WTC11 (cell line): ENCODE results near the gene FHIT. TPM values are rescaled to one million over a fixed set of nuclear protein-coding genes. Genes with fewer than 3 reads are reported as not detected.

Source experiments
- ATAC-seq: fragments of 200-7000 bp; cut with Tn5 transposase; 2 replicates; pipeline ENCODE4 v1.10.0; 2021; ENCODE audit warnings: mild to moderate bottlenecking, moderate library complexity
- CTCF ChIA-PET: fragments of 300-600 bp; sonication (Branson Sonifier 250); formaldehyde crosslinking; loops from one replicate; lab custom pipeline; 2021; ENCODE audit warnings: antibody characterized with exemption; lab: Charles Lee
- POLR2A ChIA-PET: fragments of 350-600 bp; sonication (Branson Sonifier 250); formaldehyde crosslinking; loops from one replicate; lab custom pipeline; 2021; ENCODE audit warnings: antibody characterized with exemption; lab: Charles Lee
- DNase-seq: peaks from one replicate; pipeline ENCODE4 v3.0.0; 2021; ENCODE audit warnings: low spot score
- H3K27ac Mint-ChIP-seq: 2 replicates; pipeline ENCODE4 v1.8.0; 2021; ENCODE audit warnings: mixed read lengths
- H3K27me3 Mint-ChIP-seq: 2 replicates; pipeline ENCODE4 v1.8.0; 2021; ENCODE audit warnings: low read depth, mild to moderate bottlenecking, moderate library complexity, mixed read lengths
- H3K36me3 Mint-ChIP-seq: 2 replicates; pipeline ENCODE4 v1.8.0; 2021; ENCODE audit warnings: mixed read lengths
- H3K4me1 Mint-ChIP-seq: 2 replicates; pipeline ENCODE4 v1.8.0; 2022; ENCODE audit warnings: mixed read lengths
- H3K4me3 Mint-ChIP-seq: 2 replicates; pipeline ENCODE4 v1.8.0; 2021; ENCODE audit warnings: mild to moderate bottlenecking, moderate library complexity, mixed read lengths
- H3K9me3 Mint-ChIP-seq: 2 replicates; pipeline ENCODE4 v1.8.0; 2021; ENCODE audit warnings: mixed read lengths
- ATF1 ChIP-seq: sonication (generic); formaldehyde crosslinking; IDR thresholded peaks from 2 replicates; pipeline ENCODE4 v1.8.1; 2023; ENCODE audit warnings: mild to moderate bottlenecking, moderate library complexity, missing genetic modification reagents
- CBFB ChIP-seq: sonication (generic); formaldehyde crosslinking; IDR thresholded peaks from 2 replicates; pipeline ENCODE4 v1.8.1; 2022; ENCODE audit warnings: mild to moderate bottlenecking, low read depth, missing genetic modification reagents
- CREM ChIP-seq: sonication (generic); formaldehyde crosslinking; IDR thresholded peaks from 2 replicates; pipeline ENCODE4 v1.8.1; 2022; ENCODE audit warnings: mild to moderate bottlenecking, missing genetic modification reagents, moderate library complexity
- ELF4 ChIP-seq: sonication (generic); formaldehyde crosslinking; IDR thresholded peaks from 2 replicates; pipeline ENCODE4 v1.8.1; 2022; ENCODE audit warnings: low read depth, mild to moderate bottlenecking, moderate library complexity, missing genetic modification reagents
- EMX1 ChIP-seq: fragments of 250-450 bp; sonication (Bioruptor Pico); IDR thresholded peaks from 2 replicates; pipeline ENCODE4 v1.8.0; 2021; ENCODE audit warnings: mild to moderate bottlenecking
- ERG ChIP-seq: fragments of 250-450 bp; sonication (Bioruptor Pico); IDR thresholded peaks from 2 replicates; pipeline ENCODE4 v1.8.0; 2021; ENCODE audit warnings: mild to moderate bottlenecking
- ESRRA ChIP-seq: sonication (generic); formaldehyde crosslinking; IDR thresholded peaks from 2 replicates; pipeline ENCODE4 v1.8.1; 2022; ENCODE audit warnings: mild to moderate bottlenecking, missing genetic modification reagents, borderline replicate concordance
- FOXP1 ChIP-seq: sonication (generic); formaldehyde crosslinking; IDR thresholded peaks from 2 replicates; pipeline ENCODE4 v1.8.0; 2022; ENCODE audit warnings: missing genetic modification reagents, mild to moderate bottlenecking, moderate library complexity, borderline replicate concordance
- GRHL2 ChIP-seq: fragments of 250-450 bp; sonication (Bioruptor Pico); IDR thresholded peaks from 2 replicates; pipeline ENCODE4 v1.8.0; 2022; ENCODE audit warnings: mild to moderate bottlenecking, moderate library complexity; ENCODE audit not compliant: insufficient replicate concordance, severe bottlenecking
- MAX ChIP-seq: sonication (generic); formaldehyde crosslinking; IDR thresholded peaks from 2 replicates; pipeline ENCODE4 v1.8.0; 2022; ENCODE audit warnings: mild to moderate bottlenecking, missing genetic modification reagents
- MXD4 ChIP-seq: fragments of 250-450 bp; sonication (Bioruptor Pico); IDR thresholded peaks from 2 replicates; pipeline ENCODE4 v1.8.0; 2021; ENCODE audit warnings: mild to moderate bottlenecking, moderate library complexity, borderline replicate concordance
- NFATC4 ChIP-seq: fragments of 250-450 bp; sonication (Bioruptor Pico); IDR thresholded peaks from 2 replicates; pipeline ENCODE4 v1.9.0; 2021; ENCODE audit warnings: mild to moderate bottlenecking
- NR3C1 ChIP-seq: sonication (generic); formaldehyde crosslinking; conservative IDR thresholded peaks from 2 replicates; pipeline ENCODE4 v1.8.1; 2023; ENCODE audit warnings: low read depth, mild to moderate bottlenecking, missing genetic modification reagents
- OVOL2 ChIP-seq: fragments of 250-450 bp; sonication (Bioruptor Pico); IDR thresholded peaks from 2 replicates; pipeline ENCODE4 v1.9.0; 2021; ENCODE audit warnings: mild to moderate bottlenecking, borderline replicate concordance
- RELA ChIP-seq: sonication (generic); formaldehyde crosslinking; IDR thresholded peaks from 2 replicates; pipeline ENCODE4 v1.8.1; 2022; ENCODE audit warnings: missing genetic modification reagents, mild to moderate bottlenecking, borderline replicate concordance
- SOX15 ChIP-seq: fragments of 250-450 bp; sonication (Bioruptor Pico); IDR thresholded peaks from 2 replicates; pipeline ENCODE4 v1.9.0; 2021; ENCODE audit warnings: mild to moderate bottlenecking
- TCF7 ChIP-seq: sonication (generic); formaldehyde crosslinking; IDR thresholded peaks from 2 replicates; pipeline ENCODE4 v1.8.0; 2022; ENCODE audit warnings: mild to moderate bottlenecking, low read depth, missing genetic modification reagents, moderate library complexity
- TEAD1 ChIP-seq: sonication (generic); formaldehyde crosslinking; IDR thresholded peaks from 2 replicates; pipeline ENCODE4 v1.8.0; 2022; ENCODE audit warnings: mild to moderate bottlenecking, missing genetic modification reagents
- ZNF138 ChIP-seq: sonication (generic); formaldehyde crosslinking; conservative IDR thresholded peaks from 2 replicates; pipeline ENCODE4 v1.8.1; 2022; ENCODE audit warnings: mild to moderate bottlenecking, moderate library complexity, missing genetic modification reagents
- ZNF263 ChIP-seq: sonication (generic); formaldehyde crosslinking; IDR thresholded peaks from 2 replicates; pipeline ENCODE4 v1.8.1; 2022; ENCODE audit warnings: low read depth, mild to moderate bottlenecking, moderate library complexity, missing genetic modification reagents
- ZNF396 ChIP-seq: fragments of 250-450 bp; sonication (Bioruptor Pico); IDR thresholded peaks from 2 replicates; pipeline ENCODE4 v1.8.0; 2021; ENCODE audit warnings: mild to moderate bottlenecking, moderate library complexity, borderline replicate concordance
- ZSCAN18 ChIP-seq: fragments of 250-450 bp; sonication (Bioruptor Pico); IDR thresholded peaks from 2 replicates; pipeline ENCODE4 v2.1.2; 2022; ENCODE audit warnings: mild to moderate bottlenecking, moderate library complexity
- total RNA-seq: library from RNA; stranded (reverse); gene quantifications from 3 replicates; pipeline ENCODE4 v1.2.3, GENCODE V29; 2021
- TF ChIP-seq, protein P1 (sequence below): sonication (generic); formaldehyde crosslinking; IDR thresholded peaks from 2 replicates; pipeline ENCODE4 v1.8.1; 2022; ENCODE audit warnings: missing genetic modification reagents, borderline replicate concordance
- TF ChIP-seq, protein P2 (sequence below): sonication (generic); formaldehyde crosslinking; IDR thresholded peaks from 2 replicates; pipeline ENCODE4 v1.8.1; 2023; ENCODE audit warnings: mild to moderate bottlenecking, missing genetic modification reagents
- TF ChIP-seq, protein P3 (sequence below): sonication (generic); formaldehyde crosslinking; IDR thresholded peaks from 2 replicates; pipeline ENCODE4 v1.8.1; 2022; ENCODE audit warnings: mild to moderate bottlenecking, missing genetic modification reagents, moderate library complexity, borderline replicate concordance

FHIT gene
- total RNA-seq, 1 experiment from 2014 or later: 2.6 TPM

- no peak for ATAC-seq
- Mint-ChIP-seq H3K27me3 (no peaks in the 10 kb centered on the region), H3K4me3 (no peak overlapping the region), H3K36me3 (no peaks in the 10 kb centered on the region), H3K27ac (no peak overlapping the region), H3K4me1 (peaks cover 38% of the 10 kb centered on the region), H3K9me3 (no peaks in the 10 kb centered on the region)
- ChIA-PET POLR2A (no interaction called here), CTCF (interaction anchor here (0.6 to 0.9 kb wide), 2 partner anchors 249 to 297 kb away, joined by 3 to 4 read pairs; no protein-coding TSS in a partner anchor)
- TF ChIP-seq SOX15 (CRISPR knock-in tag) (no peak), ESRRA (CRISPR knock-in tag) (no peak), NR3C1 (CRISPR knock-in tag) (no peak), TCF7 (no peak)
- DNase-seq: no peak
These were observed 1068.6 kb downstream of the FHIT start for GRCh38 chr3:60182697-60183096.

DNA sequence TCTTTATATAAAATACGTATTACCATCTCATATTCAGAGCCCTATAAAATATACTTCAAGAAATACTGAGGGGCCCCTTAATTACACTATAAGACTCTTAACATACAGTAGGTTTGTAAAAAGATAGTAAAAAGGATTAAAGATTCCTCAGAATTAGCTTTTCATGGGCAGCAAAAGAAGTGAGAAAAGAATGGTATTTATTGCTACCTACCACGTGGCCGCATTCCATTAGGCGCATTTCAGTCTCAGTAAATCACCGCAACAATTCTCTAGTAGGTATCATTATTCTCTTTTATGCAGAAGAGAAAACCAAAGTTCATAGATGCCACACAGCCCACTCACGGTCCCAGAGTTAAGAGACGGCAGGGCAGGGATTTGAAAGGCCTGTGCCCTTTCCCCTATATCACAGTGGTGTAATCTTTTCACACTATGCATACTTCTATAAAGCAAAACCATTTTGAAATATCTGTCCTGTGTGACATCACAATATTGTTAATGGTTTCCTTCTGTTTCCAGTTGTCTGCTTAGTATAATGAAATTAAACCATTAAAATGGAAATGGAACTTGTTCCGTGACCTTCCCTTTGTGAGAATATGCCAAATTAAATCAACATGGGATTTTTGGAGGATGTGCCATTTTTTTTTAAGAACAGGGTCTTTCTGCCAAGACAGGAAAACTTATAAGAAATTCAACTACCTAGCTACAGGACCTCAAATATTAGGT, 1072.2 kb downstream of the FHIT start:
- CTCF ChIA-PET: no interaction called here
- Mint-ChIP-seq H3K9me3 (no peaks in the 10 kb centered on the region), H3K4me1 (peaks cover 26% of the 10 kb centered on the region), H3K27ac (no peak overlapping the region), H3K4me3 (no peak overlapping the region), H3K36me3 (no peaks in the 10 kb centered on the region), H3K27me3 (no peaks in the 10 kb centered on the region)
- POLR2A ChIA-PET: no interaction called here
- no peak for ATAC-seq
- TF ChIP-seq EMX1 (CRISPR knock-in tag) (no peak), ATF1 (CRISPR knock-in tag) (no peak), ERG (no peak), ZNF138 (CRISPR knock-in tag) (no peak), ZNF263 (CRISPR knock-in tag) (no peak), FOXP1 (CRISPR knock-in tag) (no peak), RELA (CRISPR knock-in tag) (no peak), CBFB (CRISPR knock-in tag) (no peak)
- no peak for DNase-seq

GRCh38 chr3:60177726-60178125, 1073.5 kb downstream of the FHIT start:
- ATAC-seq: no peak
- CTCF ChIA-PET: no interaction called here
- Mint-ChIP-seq H3K4me1 (peaks cover 26% of the 10 kb centered on the region), H3K4me3 (no peak overlapping the region), H3K27me3 (no peaks in the 10 kb centered on the region), H3K36me3 (no peaks in the 10 kb centered on the region), H3K27ac (peak overlapping the region; percentile 7; the same call in 1 of the 2 replicates), H3K9me3 (no peaks in the 10 kb centered on the region)
- POLR2A ChIA-PET: no interaction called here
- TF ChIP-seq, protein P1, sequence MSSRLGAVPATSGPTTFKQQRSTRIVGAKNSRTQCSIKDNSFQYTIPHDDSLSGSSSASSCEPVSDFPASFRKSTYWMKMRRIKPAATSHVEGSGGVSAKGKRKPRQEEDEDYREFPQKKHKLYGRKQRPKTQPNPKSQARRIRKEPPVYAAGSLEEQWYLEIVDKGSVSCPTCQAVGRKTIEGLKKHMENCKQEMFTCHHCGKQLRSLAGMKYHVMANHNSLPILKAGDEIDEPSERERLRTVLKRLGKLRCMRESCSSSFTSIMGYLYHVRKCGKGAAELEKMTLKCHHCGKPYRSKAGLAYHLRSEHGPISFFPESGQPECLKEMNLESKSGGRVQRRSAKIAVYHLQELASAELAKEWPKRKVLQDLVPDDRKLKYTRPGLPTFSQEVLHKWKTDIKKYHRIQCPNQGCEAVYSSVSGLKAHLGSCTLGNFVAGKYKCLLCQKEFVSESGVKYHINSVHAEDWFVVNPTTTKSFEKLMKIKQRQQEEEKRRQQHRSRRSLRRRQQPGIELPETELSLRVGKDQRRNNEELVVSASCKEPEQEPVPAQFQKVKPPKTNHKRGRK: no peak
- TF ChIP-seq, protein P2, sequence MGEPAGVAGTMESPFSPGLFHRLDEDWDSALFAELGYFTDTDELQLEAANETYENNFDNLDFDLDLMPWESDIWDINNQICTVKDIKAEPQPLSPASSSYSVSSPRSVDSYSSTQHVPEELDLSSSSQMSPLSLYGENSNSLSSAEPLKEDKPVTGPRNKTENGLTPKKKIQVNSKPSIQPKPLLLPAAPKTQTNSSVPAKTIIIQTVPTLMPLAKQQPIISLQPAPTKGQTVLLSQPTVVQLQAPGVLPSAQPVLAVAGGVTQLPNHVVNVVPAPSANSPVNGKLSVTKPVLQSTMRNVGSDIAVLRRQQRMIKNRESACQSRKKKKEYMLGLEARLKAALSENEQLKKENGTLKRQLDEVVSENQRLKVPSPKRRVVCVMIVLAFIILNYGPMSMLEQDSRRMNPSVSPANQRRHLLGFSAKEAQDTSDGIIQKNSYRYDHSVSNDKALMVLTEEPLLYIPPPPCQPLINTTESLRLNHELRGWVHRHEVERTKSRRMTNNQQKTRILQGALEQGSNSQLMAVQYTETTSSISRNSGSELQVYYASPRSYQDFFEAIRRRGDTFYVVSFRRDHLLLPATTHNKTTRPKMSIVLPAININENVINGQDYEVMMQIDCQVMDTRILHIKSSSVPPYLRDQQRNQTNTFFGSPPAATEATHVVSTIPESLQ (CRISPR knock-in tag): no peak
- TF ChIP-seq, protein P3, sequence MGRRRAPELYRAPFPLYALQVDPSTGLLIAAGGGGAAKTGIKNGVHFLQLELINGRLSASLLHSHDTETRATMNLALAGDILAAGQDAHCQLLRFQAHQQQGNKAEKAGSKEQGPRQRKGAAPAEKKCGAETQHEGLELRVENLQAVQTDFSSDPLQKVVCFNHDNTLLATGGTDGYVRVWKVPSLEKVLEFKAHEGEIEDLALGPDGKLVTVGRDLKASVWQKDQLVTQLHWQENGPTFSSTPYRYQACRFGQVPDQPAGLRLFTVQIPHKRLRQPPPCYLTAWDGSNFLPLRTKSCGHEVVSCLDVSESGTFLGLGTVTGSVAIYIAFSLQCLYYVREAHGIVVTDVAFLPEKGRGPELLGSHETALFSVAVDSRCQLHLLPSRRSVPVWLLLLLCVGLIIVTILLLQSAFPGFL (CRISPR knock-in tag): no peak
- TF ChIP-seq MAX (CRISPR knock-in tag) (no peak), ZNF396 (CRISPR knock-in tag) (no peak), MXD4 (no peak), OVOL2 (CRISPR knock-in tag) (no peak), TEAD1 (CRISPR knock-in tag) (no peak), CREM (no peak), ELF4 (no peak), NFATC4 (CRISPR knock-in tag) (no peak), GRHL2 (CRISPR knock-in tag) (no peak), FOXP1 (CRISPR knock-in tag) (no peak), ZSCAN18 (CRISPR knock-in tag) (no peak)
- DNase-seq: no peak
